Endodermal cell (in vitro differentiated cells): ENCODE results near the gene COPS4. TPM values are rescaled to one million over a fixed set of nuclear protein-coding genes. Genes with fewer than 3 reads are reported as not detected.

Experiments
- DNase-seq: peaks from one replicate; pipeline ENCODE4 v3.0.0-alpha.2; 2017
- H3K27ac ChIP-seq: 2 replicates; pipeline ENCODE4 v1.5.1; 2013; ENCODE audit warnings: mild to moderate bottlenecking, low read depth, low read length, moderate library complexity
- H3K27me3 ChIP-seq: 2 replicates; pipeline ENCODE4 v1.6.1; 2013; ENCODE audit warnings: mild to moderate bottlenecking, low read length, moderate library complexity; ENCODE audit not compliant: insufficient read depth, control insufficient read depth, poor library complexity, severe bottlenecking
- H3K36me3 ChIP-seq: 2 replicates; pipeline ENCODE4 v1.7.0; 2013; ENCODE audit warnings: mild to moderate bottlenecking, low read length, moderate library complexity; ENCODE audit not compliant: control insufficient read depth, insufficient read depth
- H3K4me1 ChIP-seq: one replicate; pipeline ENCODE4 v1.7.0; 2013; ENCODE audit warnings: low read length; ENCODE audit not compliant: control insufficient read depth, insufficient read depth
- H3K4me3 ChIP-seq: 2 replicates; pipeline ENCODE4 v1.5.1; 2013; ENCODE audit warnings: mild to moderate bottlenecking, low read length, moderate library complexity
- H3K9ac ChIP-seq: 2 replicates; pipeline ENCODE4 v1.6.1; 2013; ENCODE audit warnings: mild to moderate bottlenecking, low read length, moderate library complexity; ENCODE audit not compliant: poor library complexity, severe bottlenecking; ENCODE audit errors: extremely low read depth
- H3K9me3 ChIP-seq: 2 replicates; pipeline ENCODE4 v1.6.1; 2013; ENCODE audit warnings: mild to moderate bottlenecking, low read length, moderate library complexity; ENCODE audit not compliant: control insufficient read depth
- H3K27ac Mint-ChIP-seq: 2 replicates; pipeline ENCODE4 v1.8.0; 2020; ENCODE audit warnings: mixed read lengths
- H3K27me3 Mint-ChIP-seq: 2 replicates; pipeline ENCODE4 v1.8.0; 2021; ENCODE audit warnings: mild to moderate bottlenecking, mixed read lengths; ENCODE audit not compliant: insufficient read depth
- H3K36me3 Mint-ChIP-seq: 2 replicates; pipeline ENCODE4 v1.8.0; 2020; ENCODE audit warnings: low read depth, mixed read lengths
- H3K4me1 Mint-ChIP-seq: 2 replicates; pipeline ENCODE4 v1.8.0; 2020; ENCODE audit warnings: mixed read lengths
- H3K4me3 Mint-ChIP-seq: 2 replicates; pipeline ENCODE4 v1.8.0; 2020; ENCODE audit warnings: mild to moderate bottlenecking, moderate library complexity, mixed read lengths
- H3K9me3 Mint-ChIP-seq: 2 replicates; pipeline ENCODE4 v1.8.0; 2020; ENCODE audit warnings: mild to moderate bottlenecking, mixed read lengths
- CTCF ChIP-seq: fragments of 200-600 bp; sonication (generic); conservative IDR thresholded peaks from 2 replicates; pipeline ENCODE4 v1.5.0; 2021; ENCODE audit warnings: antibody characterized with exemption, mild to moderate bottlenecking
- WGBS, 2 experiments: methylation state at CpG; one replicate each; pipeline versions ENCODE4 v1.1.5 to v1.1.7; 2013; ENCODE audit warnings: missing lambda C conversion rate in 2 of 2, mixed read lengths in 1 of 2; ENCODE audit not compliant: insufficient coverage in 1 of 2, insufficient read length in 1 of 2; 5-methylcytosine and 5-hydroxymethylcytosine counted together
- total RNA-seq, 2 donors: library from RNA; stranded (reverse); fragmentation: NEBNext Ultra II Directional in 1 of 2; extraction: Animal tissue kit (Norgen Biotek cat#: 25700) in 1 of 2; gene quantifications; 2 replicates in 1 of 2; 3 replicates in 1 of 2; pipeline ENCODE4 v1.2.1, GENCODE V29; 2021

Gene COPS4
- total RNA-seq, 2 donors from 2014 or later, result 34.8 to 39.4 TPM

- H3K27me3 Mint-ChIP-seq, result peaks cover 29% of the 10 kb centered on the region
- DNase-seq, result no peak
- Histone ChIP-seq H3K9ac (no peak overlapping the region), H3K36me3 (no peaks in the 10 kb centered on the region), H3K9me3 (peaks cover 19% of the 10 kb centered on the region), H3K27ac (no peak overlapping the region), H3K27me3 (peaks cover 19% of the 10 kb centered on the region), H3K4me3 (no peak overlapping the region), H3K4me1 (no peaks in the 10 kb centered on the region)
- TF ChIP-seq CTCF, result no peak
- no peak overlapping the region for H3K4me3 Mint-ChIP-seq
- H3K4me1 Mint-ChIP-seq, result no peaks in the 10 kb centered on the region
- WGBS, 2 experiments, result 83% methylated on average over 2 of the region's 2 CpGs; no CpG with 5 or more reads in 1 of the 2 experiments
- no peaks in the 10 kb centered on the region for H3K36me3 Mint-ChIP-seq
- H3K27ac Mint-ChIP-seq, result no peak overlapping the region
- peaks cover 30% of the 10 kb centered on the region for H3K9me3 Mint-ChIP-seq
Observed at GRCh38 chr4:83024233-83024632, 10.8 kb upstream of the COPS4 start.

GRCh38 chr4:83025563-83025962 is 9.4 kb upstream of the COPS4 start:
- H3K27me3 ChIP-seq, result peaks cover 33% of the 10 kb centered on the region
- H3K4me1 Mint-ChIP-seq, result no peaks in the 10 kb centered on the region
- H3K9me3 ChIP-seq, result peaks cover 19% of the 10 kb centered on the region

GRCh38 chr4:83028976-83029375 is 6.0 kb upstream of the COPS4 start:
- H3K4me3 Mint-ChIP-seq, result no peak overlapping the region
- H3K9me3 Mint-ChIP-seq, result peaks cover 23% of the 10 kb centered on the region
- DNase-seq, result no peak
- H3K36me3 Mint-ChIP-seq, result no peaks in the 10 kb centered on the region
- WGBS, 2 experiments, result 55 to 84% methylated on average over 2 to 3 of the region's 3 CpGs
- Histone ChIP-seq H3K27me3 (peaks cover 41% of the 10 kb centered on the region), H3K4me1 (no peaks in the 10 kb centered on the region), H3K27ac (no peak overlapping the region), H3K9me3 (peaks cover 14% of the 10 kb centered on the region), H3K36me3 (no peaks in the 10 kb centered on the region), H3K9ac (no peak overlapping the region), H3K4me3 (no peak overlapping the region)
- no peaks in the 10 kb centered on the region for H3K4me1 Mint-ChIP-seq
- H3K27ac Mint-ChIP-seq, result no peak overlapping the region
- TF ChIP-seq CTCF, result no peak
- H3K27me3 Mint-ChIP-seq, result peaks cover 47% of the 10 kb centered on the region

More at GRCh38 chr4:83025563-83025962, 9.4 kb upstream of the COPS4 start:
- Mint-ChIP-seq H3K36me3 (no peaks in the 10 kb centered on the region), H3K4me3 (no peak overlapping the region), H3K27me3 (peaks cover 40% of the 10 kb centered on the region), H3K9me3 (peaks cover 30% of the 10 kb centered on the region), H3K27ac (no peak overlapping the region)
- no peak for TF ChIP-seq CTCF
- no peak for DNase-seq
- H3K4me3 ChIP-seq, result no peak overlapping the region
- no peaks in the 10 kb centered on the region for H3K36me3 ChIP-seq
- no peak overlapping the region for H3K9ac ChIP-seq
- no peak overlapping the region for H3K27ac ChIP-seq
- H3K4me1 ChIP-seq, result no peaks in the 10 kb centered on the region
